ENCODE results near the gene FGG. TPM values are rescaled to one million over a fixed set of nuclear protein-coding genes. Genes with fewer than 3 reads are reported as not detected.
"Not testable (repeated sequence)": the region's sequence is repeated elsewhere in the genome, so short reads cannot be mapped to it uniquely, and the experiment has no call there.

The FGG gene
- total RNA-seq, 1 donor from 2014 or later = not detected

- DNase-seq (ENCODE audit: low spot score) = no peak
These were observed 623 bp downstream of the FGG start for GRCh38 chr4:154611833-154612232.

GRCh38 chr4:154610582-154610981 lies 1.9 kb downstream of the FGG start:
- DNase-seq (ENCODE audit: low spot score) = no peak

- DNase-seq (ENCODE audit: low spot score) = no peak
These were observed 2.9 kb downstream of the FGG start for GRCh38 chr4:154609532-154609931.

DNA sequence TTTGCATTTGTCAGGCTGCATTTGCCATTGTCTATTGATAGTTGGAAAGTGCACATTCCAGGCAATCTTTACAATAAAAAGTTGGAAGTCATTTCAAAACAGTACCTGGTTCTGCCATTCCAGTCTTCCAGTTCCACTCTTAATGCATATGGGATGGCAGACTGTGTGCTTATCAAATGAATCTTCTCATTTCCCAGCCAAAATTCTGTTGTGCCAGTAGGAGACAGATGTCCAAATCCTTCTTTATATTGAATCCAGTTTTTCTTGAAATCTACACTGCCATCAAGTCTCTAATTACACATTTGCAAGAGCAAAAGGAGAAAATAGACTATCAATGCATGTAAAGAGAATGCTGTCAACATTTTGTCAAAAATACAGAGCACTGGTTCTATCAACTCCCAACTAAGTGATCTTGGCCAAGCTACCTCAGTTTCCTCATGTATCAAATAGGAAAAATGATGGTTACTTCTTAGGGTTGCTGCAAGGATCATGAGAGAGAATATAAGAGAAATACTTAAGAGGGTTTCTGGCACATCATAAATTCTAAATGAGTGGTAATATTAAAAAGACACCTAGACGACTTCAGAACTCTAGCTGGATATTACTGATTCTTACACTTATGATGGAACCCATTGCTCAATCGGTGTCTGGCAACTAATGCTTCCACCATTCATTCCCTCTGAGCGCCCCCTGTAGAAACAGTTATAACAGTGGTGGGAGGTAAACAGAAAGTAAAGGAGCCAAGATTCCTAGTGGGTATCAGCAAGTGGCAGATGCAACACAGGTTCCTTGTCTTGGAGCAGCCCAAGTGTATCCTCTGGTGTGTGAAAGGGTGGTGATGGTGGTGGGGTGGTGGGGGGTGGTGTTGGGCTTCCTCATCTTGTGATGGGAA lies 3.8 kb downstream of the FGG start:
- no peak for DNase-seq (ENCODE audit: low spot score)

GRCh38 chr4:154606728-154607723 lies 5.4 kb downstream of the FGG start:
- DNase-seq (ENCODE audit: low spot score) = no peak

GRCh38 chr4:154604696-154605200 lies 7.7 kb downstream of the FGG start:
- no peak for DNase-seq (ENCODE audit: low spot score)

- no peak for DNase-seq (ENCODE audit: low spot score)
These were observed 9.2 kb downstream of the FGG start for GRCh38 chr4:154603033-154603943.

DNA sequence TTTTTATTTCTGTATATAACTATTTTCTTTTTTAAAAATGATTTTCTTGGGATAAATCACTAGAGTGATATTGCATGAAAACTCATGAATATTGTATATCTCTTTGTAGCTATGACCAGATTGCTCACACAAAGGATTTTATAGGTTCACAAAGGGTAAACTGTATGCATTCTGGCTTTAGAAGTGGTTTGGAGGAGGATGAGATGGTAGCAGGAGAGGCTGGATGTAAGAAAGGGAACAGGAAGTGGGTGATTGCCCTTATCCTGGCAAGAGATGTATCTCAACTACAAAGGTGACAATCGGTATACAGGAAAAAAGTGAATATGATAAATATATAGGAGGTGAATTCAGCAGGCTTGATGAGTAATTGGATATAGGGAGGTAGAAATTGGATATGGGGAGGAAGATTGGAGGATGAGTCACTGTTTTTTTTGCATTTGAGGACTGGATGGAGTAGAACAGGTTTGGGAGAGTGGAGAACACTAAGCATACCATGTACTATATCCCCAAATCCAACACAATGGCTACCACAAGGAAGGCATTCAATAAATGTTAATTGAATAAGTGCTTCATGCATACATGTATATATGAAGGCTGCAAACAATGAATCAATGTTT lies 9.9 kb downstream of the FGG start:
- no peak for DNase-seq (ENCODE audit: low spot score)

GRCh38 chr4:154597798-154598774 lies 14.4 kb downstream of the FGG start:
- DNase-seq (ENCODE audit: low spot score) = no peak

- not testable (repeated sequence) for DNase-seq (ENCODE audit: low spot score)
These were observed 15.2 kb downstream of the FGG start for GRCh38 chr4:154597281-154597680.

DNA sequence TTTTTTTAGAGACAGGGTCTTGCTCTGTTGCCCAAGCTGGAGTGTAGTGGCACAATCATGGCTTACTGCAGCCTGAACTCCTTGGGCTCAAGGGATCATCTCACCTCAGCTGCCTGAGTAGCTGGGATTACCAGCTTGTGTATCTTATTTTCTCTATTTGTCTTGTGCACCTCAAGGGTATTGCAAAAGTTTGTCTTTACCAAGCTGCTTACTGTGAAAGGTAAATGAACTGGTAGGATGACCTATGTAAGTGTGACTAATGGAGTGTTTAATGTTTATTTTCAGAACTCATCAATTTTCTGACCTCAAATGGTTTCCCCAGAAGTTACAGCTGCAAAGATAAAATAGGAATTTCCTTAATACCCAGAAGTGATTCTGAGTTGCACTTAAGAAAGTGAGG lies 16.6 kb downstream of the FGG start:
- DNase-seq (ENCODE audit: low spot score) = no peak

- not testable (repeated sequence) for DNase-seq (ENCODE audit: low spot score)
These were observed 18.1 kb downstream of the FGG start for GRCh38 chr4:154594343-154594742.

DNA sequence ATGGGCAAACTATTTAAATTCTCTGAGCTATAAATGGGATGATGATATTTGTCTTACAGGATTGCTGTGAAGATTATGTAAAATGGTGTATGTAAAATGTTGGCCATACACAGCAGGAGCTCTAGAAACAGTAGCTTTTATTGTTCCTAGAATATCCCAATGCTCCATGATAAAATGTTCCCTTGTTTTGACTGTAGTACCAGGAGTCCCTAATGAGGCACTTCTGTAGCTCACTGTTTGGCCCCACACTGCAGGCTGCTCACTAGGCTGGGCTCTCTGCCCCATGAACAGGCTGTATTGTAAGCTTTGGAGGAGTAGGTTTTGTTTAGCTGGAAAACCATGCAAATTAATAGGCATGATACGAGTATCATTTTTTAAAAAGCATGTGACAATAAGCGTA lies 18.6 kb downstream of the FGG start:
- DNase-seq (ENCODE audit: low spot score) = no peak

DNA sequence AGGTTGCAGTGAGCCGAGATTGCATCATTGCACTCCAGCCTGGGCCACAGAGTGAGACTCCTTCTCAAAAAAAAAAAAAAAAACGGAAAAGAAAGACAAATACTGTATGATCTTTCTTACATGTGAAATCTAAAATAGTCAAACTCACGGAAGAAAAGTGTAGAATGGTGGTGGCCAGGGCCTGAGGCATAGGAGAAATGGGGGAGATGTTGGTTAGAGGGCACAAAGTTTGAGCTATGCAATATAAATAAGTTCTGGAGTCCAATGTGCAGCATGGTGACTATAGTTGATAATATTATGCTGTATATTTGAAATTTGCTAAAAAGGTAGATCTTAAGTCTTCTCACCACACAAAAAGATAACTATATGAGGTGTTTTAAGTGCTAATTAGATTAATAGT lies 20.6 kb downstream of the FGG start:
- DNase-seq (ENCODE audit: low spot score) = no peak

GRCh38 chr4:154590329-154591006 lies 22.0 kb downstream of the FGG start, which contains the start of gene FGA:
Gene FGA (minus strand): TSS chr4:154590742. CDS start chr4:154590687, 55 bp downstream.
- DNase-seq (ENCODE audit: low spot score) = no peak

- no peak for DNase-seq (ENCODE audit: low spot score)
These were observed 22.9 kb downstream of the FGG start for GRCh38 chr4:154589296-154590197.

DNA sequence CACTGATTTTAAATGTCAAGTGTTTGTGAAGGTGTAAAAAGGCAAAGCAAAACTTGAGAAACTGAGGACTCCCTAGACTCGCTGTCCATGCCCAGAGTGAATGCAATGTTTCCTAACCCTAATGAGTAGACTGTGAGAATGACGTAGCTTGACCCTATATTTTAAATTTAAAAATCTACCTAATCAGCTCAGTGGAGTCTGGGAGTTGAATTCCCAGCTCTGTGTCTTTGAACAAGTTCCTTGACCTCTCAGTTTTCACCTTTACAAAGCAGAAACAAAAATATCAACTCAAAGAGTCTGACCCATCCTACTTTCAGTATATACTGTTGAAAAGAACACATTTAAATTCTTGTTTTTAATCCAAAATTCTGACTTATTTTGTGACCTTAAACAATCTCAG lies 24.3 kb downstream of the FGG start:
- DNase-seq (ENCODE audit: low spot score) = no peak

Data from mesenteric fat pad (tissue), 1 donor.